ENCODE results near the gene ACLY.
"Not testable (repeated sequence)": the region's sequence is repeated elsewhere in the genome, so short reads cannot be mapped to it uniquely, and the experiment has no call there.

ACLY gene

GRCh38 chr17:41871789-41872188 lies 47.0 kb downstream of the ACLY start:
- no peak for DNase-seq (ENCODE audit: low spot score)

GRCh38 chr17:41870627-41871026 lies 48.1 kb downstream of the ACLY start:
- no peak for DNase-seq (ENCODE audit: low spot score)

GRCh38 chr17:41870097-41870496 lies 48.7 kb downstream of the ACLY start:
- DNase-seq (ENCODE audit: low spot score) = no peak

GRCh38 chr17:41869426-41869825 lies 49.3 kb downstream of the ACLY start:
- no peak for DNase-seq (ENCODE audit: low spot score)

GRCh38 chr17:41868568-41868967 lies 50.2 kb downstream of the ACLY start:
- no peak for DNase-seq (ENCODE audit: low spot score)

- no peak for DNase-seq (ENCODE audit: low spot score)
Measured at GRCh38 chr17:41865596-41865893, 53.2 kb downstream of the ACLY start.

GRCh38 chr17:41864836-41865595 lies 53.7 kb downstream of the ACLY start, which contains the start of gene KLHL11:
Gene KLHL11 (minus strand): TSS chr17:41865423. CDS start chr17:41865370, 53 bp downstream.
- DNase-seq (ENCODE audit: low spot score) = peak; percentile 97

GRCh38 chr17:41864498-41864835 lies 54.3 kb downstream of the ACLY start:
- DNase-seq (ENCODE audit: low spot score) = no peak

- no peak for DNase-seq (ENCODE audit: low spot score)
Measured at GRCh38 chr17:41863074-41863848, 55.5 kb downstream of the ACLY start.

- no peak for DNase-seq (ENCODE audit: low spot score)
Measured at GRCh38 chr17:41860254-41860931, 58.4 kb downstream of the ACLY start.

GRCh38 chr17:41851382-41851781 lies 67.4 kb downstream of the ACLY start:
- not testable (repeated sequence) for DNase-seq (ENCODE audit: low spot score)

GRCh38 chr17:41849251-41849990 lies 69.3 kb downstream of the ACLY start:
- DNase-seq (ENCODE audit: low spot score) = no peak

- no peak for DNase-seq (ENCODE audit: low spot score)
Measured at GRCh38 chr17:41848788-41849187, 70.0 kb downstream of the ACLY start.

GRCh38 chr17:41844971-41845370 lies 73.8 kb downstream of the ACLY start:
- DNase-seq (ENCODE audit: low spot score) = no peak

GRCh38 chr17:41840781-41841180 lies 78.0 kb downstream of the ACLY start:
- not testable (repeated sequence) for DNase-seq (ENCODE audit: low spot score)

GRCh38 chr17:41839448-41839847 lies 79.3 kb downstream of the ACLY start:
- not testable (repeated sequence) for DNase-seq (ENCODE audit: low spot score)

- DNase-seq (ENCODE audit: low spot score) = no peak
Measured at GRCh38 chr17:41837761-41838538, 80.8 kb downstream of the ACLY start, which contains the start of gene KLHL10. Gene KLHL10 (plus strand): TSS chr17:41837825. CDS start chr17:41837933, 108 bp downstream.

GRCh38 chr17:41836550-41837196 lies 82.1 kb downstream of the ACLY start:
- DNase-seq (ENCODE audit: low spot score) = peak; percentile 44

- peak; percentile 96 for DNase-seq (ENCODE audit: low spot score)
Measured at GRCh38 chr17:41835800-41836549, 82.8 kb downstream of the ACLY start, which contains the start of gene NT5C3B. Gene NT5C3B (minus strand): TSS chr17:41836232. CDS start chr17:41836193, 39 bp downstream.
